Upper lobe of left lung (tissue), 4 donors: Measurements from ENCODE around the gene ZNF816.

ENCODE experiments used
- POLR2A ChIP-seq, 4 donors: fragments of 450-650 bp; IDR thresholded peaks; one replicate each; pipeline ENCODE4 v1.5.1; 2016 to 2017; ENCODE audit warnings: antibody characterized with exemption in 4 of 4, mild to moderate bottlenecking in 2 of 4
- POLR2AphosphoS5 ChIP-seq, 2 donors: sonication (generic); formaldehyde crosslinking; IDR thresholded peaks; one replicate each; pipeline ENCODE4 v1.5.1; 2017; ENCODE audit warnings: antibody characterized with exemption in 2 of 2
- TF ChIP-seq, protein P1 (sequence below), 6 experiments: fragments of 450-650 bp in 4 of 6; fragments of 200-600 bp in 2 of 6; sonication (generic) in 2 of 6; IDR thresholded peaks; one replicate each; pipeline ENCODE4 v1.5.1; 2016 to 2019; ENCODE audit warnings: antibody characterized with exemption in 6 of 6

DNA sequence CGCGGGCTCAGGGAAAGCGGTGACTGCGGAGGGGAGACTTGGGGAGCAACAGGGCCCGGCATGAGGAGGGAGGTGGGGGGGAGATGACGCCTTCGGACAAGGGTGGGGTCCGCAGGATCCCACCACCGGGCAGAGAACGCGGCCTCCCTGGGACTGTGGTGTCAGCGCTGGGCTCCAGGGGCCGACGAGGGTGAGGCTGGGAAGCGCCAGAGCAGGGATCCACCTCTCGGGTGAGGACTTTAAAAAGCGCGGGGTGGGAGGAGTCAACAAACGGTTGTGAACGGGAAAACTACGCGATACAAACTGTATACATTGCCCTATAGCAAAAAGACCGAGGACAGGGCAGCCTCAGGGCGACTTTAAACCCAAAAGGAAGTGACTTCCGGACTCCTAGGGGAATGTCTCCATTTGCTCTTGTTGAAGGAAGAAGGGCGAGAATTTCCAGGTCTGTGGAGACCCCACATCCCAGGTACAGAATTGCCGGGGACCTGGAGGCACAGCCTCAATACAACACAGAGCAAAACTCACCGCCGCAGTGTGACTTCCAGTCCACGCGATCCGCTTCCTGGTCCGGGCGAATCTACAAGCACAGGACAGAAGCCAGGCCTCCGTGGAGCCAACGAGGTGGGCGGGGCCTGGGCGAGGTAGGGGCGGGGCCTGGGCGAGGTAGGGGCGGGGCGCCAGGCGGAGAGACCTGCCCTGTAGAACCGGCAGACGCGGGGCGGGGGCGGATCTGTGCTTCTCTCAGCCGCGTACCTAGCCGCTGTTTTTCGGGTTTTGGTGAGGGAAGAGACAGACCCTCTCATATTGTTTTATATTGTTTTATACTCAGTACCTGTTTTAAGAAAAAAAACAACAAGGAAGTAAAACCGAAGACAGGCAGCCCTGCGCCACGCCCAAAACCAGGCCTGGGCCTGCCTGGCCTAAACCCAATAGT, 39.6 kb downstream of the ZNF816 start, which contains the start of gene ZNF888:
- TF ChIP-seq POLR2A (IDR thresholded peaks at IDR 0.05) (peak in 3 of 4 donors; percentile 42 to 78 (median 44)), POLR2AphosphoS5 (IDR thresholded peaks at IDR 0.05) (peak; percentile 72 to 74)
- TF ChIP-seq, protein P1, sequence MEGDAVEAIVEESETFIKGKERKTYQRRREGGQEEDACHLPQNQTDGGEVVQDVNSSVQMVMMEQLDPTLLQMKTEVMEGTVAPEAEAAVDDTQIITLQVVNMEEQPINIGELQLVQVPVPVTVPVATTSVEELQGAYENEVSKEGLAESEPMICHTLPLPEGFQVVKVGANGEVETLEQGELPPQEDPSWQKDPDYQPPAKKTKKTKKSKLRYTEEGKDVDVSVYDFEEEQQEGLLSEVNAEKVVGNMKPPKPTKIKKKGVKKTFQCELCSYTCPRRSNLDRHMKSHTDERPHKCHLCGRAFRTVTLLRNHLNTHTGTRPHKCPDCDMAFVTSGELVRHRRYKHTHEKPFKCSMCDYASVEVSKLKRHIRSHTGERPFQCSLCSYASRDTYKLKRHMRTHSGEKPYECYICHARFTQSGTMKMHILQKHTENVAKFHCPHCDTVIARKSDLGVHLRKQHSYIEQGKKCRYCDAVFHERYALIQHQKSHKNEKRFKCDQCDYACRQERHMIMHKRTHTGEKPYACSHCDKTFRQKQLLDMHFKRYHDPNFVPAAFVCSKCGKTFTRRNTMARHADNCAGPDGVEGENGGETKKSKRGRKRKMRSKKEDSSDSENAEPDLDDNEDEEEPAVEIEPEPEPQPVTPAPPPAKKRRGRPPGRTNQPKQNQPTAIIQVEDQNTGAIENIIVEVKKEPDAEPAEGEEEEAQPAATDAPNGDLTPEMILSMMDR (IDR thresholded peaks at IDR 0.05) = peak in 1 of 6 experiments; percentile 8
